HG03460 (cell line): Measurements from ENCODE around the gene ISYNA1.

Source experiments
- ATAC-seq: cut with Tn5 transposase; IDR thresholded peaks from one replicate; pipeline ENCODE4 v1.9.1; 2021; ENCODE audit not compliant: unreplicated experiment

ISYNA1 gene

GRCh38 chr19:18437491-18438330 lies at the start of gene ISYNA1:
ISYNA1 (minus strand) TSS chr19:18438133; CDS start chr19:18437979, 154 bp downstream.
- no peak for ATAC-seq

GRCh38 chr19:18486746-18487145 lies 48.8 kb upstream of the ISYNA1 start:
- ATAC-seq, result no peak

- ATAC-seq, result no peak
These were observed 47.1 kb upstream of the ISYNA1 start for GRCh38 chr19:18484992-18485391.

- ATAC-seq, result no peak
These were observed 45.4 kb upstream of the ISYNA1 start for GRCh38 chr19:18483119-18483890.

- no peak for ATAC-seq
These were observed 43.7 kb upstream of the ISYNA1 start for GRCh38 chr19:18481505-18482222.

GRCh38 chr19:18480006-18480691 lies 42.2 kb upstream of the ISYNA1 start:
- ATAC-seq, result no peak

- peak; percentile 66 for ATAC-seq
These were observed 40.8 kb upstream of the ISYNA1 start for GRCh38 chr19:18478545-18479311.

- no peak for ATAC-seq
These were observed 40.0 kb upstream of the ISYNA1 start for GRCh38 chr19:18477974-18478373.

- ATAC-seq, result no peak
These were observed 39.3 kb upstream of the ISYNA1 start for GRCh38 chr19:18477042-18477779.

- ATAC-seq, result no peak
These were observed 38.6 kb upstream of the ISYNA1 start for GRCh38 chr19:18476507-18477041.

- ATAC-seq, result no peak
These were observed 37.9 kb upstream of the ISYNA1 start for GRCh38 chr19:18475762-18476331.

- ATAC-seq, result no peak
These were observed 37.1 kb upstream of the ISYNA1 start for GRCh38 chr19:18475004-18475453.

GRCh38 chr19:18474366-18474887 lies 36.5 kb upstream of the ISYNA1 start:
- ATAC-seq, result no peak

GRCh38 chr19:18473706-18474087 lies 35.8 kb upstream of the ISYNA1 start:
- no peak for ATAC-seq

GRCh38 chr19:18473003-18473705 lies 35.2 kb upstream of the ISYNA1 start:
- no peak for ATAC-seq

- no peak for ATAC-seq
These were observed 32.9 kb upstream of the ISYNA1 start for GRCh38 chr19:18470787-18471186.

GRCh38 chr19:18469069-18469846 lies 31.3 kb upstream of the ISYNA1 start:
- no peak for ATAC-seq
